HEK293 (cell line): Measurements from ENCODE around the gene PLEKHA7.
"Not testable (repeated sequence)": the region's sequence is repeated elsewhere in the genome, so short reads cannot be mapped to it uniquely, and the experiment has no call there.

ENCODE experiments used
- CTCF ChIA-PET: fragments of 350-600 bp; formaldehyde crosslinking; extraction: SDS; loops from one replicate; lab custom pipeline; 2021; ENCODE audit warnings: antibody characterized with exemption; lab: Yijun Ruan, JAX
- POLR2A ChIA-PET: fragments of 300-600 bp; formaldehyde crosslinking; extraction: SDS; loops from one replicate; lab custom pipeline; 2020; ENCODE audit warnings: antibody characterized with exemption, inconsistent platforms; lab: Yijun Ruan, JAX
- H3K27ac ChIP-seq: fragments of 200-500 bp; sonication (Bioruptor generic); 2 replicates; pipeline ENCODE4 v1.5.1; 2014; ENCODE audit warnings: low read depth, low read length, control low read depth, inconsistent platforms; ENCODE audit errors: extremely low read depth
- H3K36me3 ChIP-seq, 2 experiments: fragments of 200-500 bp in 1 of 2; sonication (Bioruptor generic) in 1 of 2; 1 replicate in 1 of 2; 2 replicates in 1 of 2; pipeline ENCODE4 v1.5.1; 2014 to 2017; ENCODE audit warnings: inconsistent platforms in 2 of 2, low read length in 2 of 2; ENCODE audit not compliant: control insufficient read depth in 2 of 2, insufficient read depth in 1 of 2
- H3K4me1 ChIP-seq: fragments of 200-500 bp; sonication (Bioruptor generic); 2 replicates; pipeline ENCODE4 v1.5.1; 2014; ENCODE audit warnings: mild to moderate bottlenecking, low read length, inconsistent platforms; ENCODE audit not compliant: control insufficient read depth, insufficient read depth
- H3K4me3 ChIP-seq: 2 replicates; pipeline ENCODE4 v1.5.1; 2011; ENCODE audit warnings: low read depth, mild to moderate bottlenecking, control low read depth, low read length, moderate library complexity
- H3K9me3 ChIP-seq: fragments of 200-500 bp; sonication (Bioruptor generic); 2 replicates; pipeline ENCODE4 v1.5.1; 2014; ENCODE audit warnings: low read depth, low read length, inconsistent platforms; ENCODE audit not compliant: control insufficient read depth, insufficient read depth
- GFI1B ChIP-seq: fragments of 450-650 bp; formaldehyde crosslinking; IDR thresholded peaks from 2 replicates; pipeline ENCODE4 v1.5.1; 2016; ENCODE audit warnings: missing biosample characterization, missing genetic modification characterization
- KLF9 ChIP-seq: fragments of 450-650 bp; formaldehyde crosslinking; IDR thresholded peaks from 2 replicates; pipeline ENCODE4 v1.5.1; 2016; ENCODE audit warnings: missing biosample characterization, missing genetic modification characterization, low read depth
- PBX3 ChIP-seq: sonication (generic); formaldehyde crosslinking; IDR thresholded peaks from 2 replicates; pipeline ENCODE4 v1.8.1; 2022; ENCODE audit warnings: mild to moderate bottlenecking, moderate library complexity, missing genetic modification reagents
- REPIN1 ChIP-seq: fragments of 450-650 bp; formaldehyde crosslinking; IDR thresholded peaks from 2 replicates; pipeline ENCODE4 v1.5.1; 2017; ENCODE audit warnings: missing biosample characterization, missing genetic modification characterization, low read depth
- SP3 ChIP-seq: fragments of 450-650 bp; formaldehyde crosslinking; IDR thresholded peaks from 2 replicates; pipeline ENCODE4 v1.5.1; 2016; ENCODE audit warnings: missing biosample characterization, missing genetic modification characterization
- SP7 ChIP-seq: fragments of 450-650 bp; formaldehyde crosslinking; IDR thresholded peaks from 2 replicates; pipeline ENCODE4 v1.5.1; 2016; ENCODE audit warnings: missing biosample characterization, missing genetic modification characterization
- TRIM28 ChIP-seq: IDR thresholded peaks from 2 replicates; pipeline ENCODE4 v1.6.1; 2011; ENCODE audit warnings: low read length, control low read depth, borderline replicate concordance
- ZBTB20 ChIP-seq: fragments of 450-650 bp; formaldehyde crosslinking; IDR thresholded peaks from 2 replicates; pipeline ENCODE4 v1.5.1; 2016; ENCODE audit warnings: missing biosample characterization, missing genetic modification characterization
- ZBTB26 ChIP-seq: fragments of 450-650 bp; formaldehyde crosslinking; optimal IDR thresholded peaks from 2 replicates; pipeline ENCODE3; 2016; ENCODE audit warnings: missing biosample characterization, mild to moderate bottlenecking, missing genetic modification characterization
- ZBTB8A ChIP-seq: fragments of 450-650 bp; formaldehyde crosslinking; IDR thresholded peaks from 2 replicates; pipeline ENCODE4 v1.5.1; 2016; ENCODE audit warnings: missing biosample characterization, missing genetic modification characterization
- ZFP41 ChIP-seq: fragments of 450-650 bp; formaldehyde crosslinking; IDR thresholded peaks from 2 replicates; pipeline ENCODE4 v1.5.1; 2016; ENCODE audit warnings: missing biosample characterization, missing genetic modification characterization, borderline replicate concordance
- ZIC2 ChIP-seq: fragments of 450-650 bp; formaldehyde crosslinking; IDR thresholded peaks from 2 replicates; pipeline ENCODE4 v1.5.1; 2016; ENCODE audit warnings: missing biosample characterization, missing genetic modification characterization
- ZNF146 ChIP-seq: fragments of 450-650 bp; formaldehyde crosslinking; IDR thresholded peaks from 2 replicates; pipeline ENCODE4 v1.5.1; 2016; ENCODE audit warnings: missing biosample characterization, missing genetic modification characterization
- ZNF223 ChIP-seq: fragments of 450-650 bp; formaldehyde crosslinking; IDR thresholded peaks from 2 replicates; pipeline ENCODE4 v1.5.1; 2016; ENCODE audit warnings: missing biosample characterization, missing genetic modification characterization
- ZNF266 ChIP-seq: fragments of 450-650 bp; formaldehyde crosslinking; IDR thresholded peaks from 2 replicates; pipeline ENCODE4 v1.5.1; 2016; ENCODE audit warnings: missing biosample characterization, missing genetic modification characterization, low read depth
- ZNF423 ChIP-seq: fragments of 450-650 bp; formaldehyde crosslinking; IDR thresholded peaks from 2 replicates; pipeline ENCODE4 v1.5.1; 2016; ENCODE audit warnings: missing biosample characterization, missing genetic modification characterization
- ZNF544 ChIP-seq: fragments of 450-650 bp; formaldehyde crosslinking; IDR thresholded peaks from 2 replicates; pipeline ENCODE4 v1.5.0; 2017; ENCODE audit warnings: missing biosample characterization, missing genetic modification characterization
- ZNF548 ChIP-seq: fragments of 450-650 bp; formaldehyde crosslinking; IDR thresholded peaks from 2 replicates; pipeline ENCODE4 v1.5.1; 2016; ENCODE audit warnings: missing biosample characterization, missing genetic modification characterization
- ZNF585B ChIP-seq: fragments of 450-650 bp; formaldehyde crosslinking; IDR thresholded peaks from 2 replicates; pipeline ENCODE4 v1.5.1; 2016; ENCODE audit warnings: missing biosample characterization, missing genetic modification characterization
- ZNF658 ChIP-seq: fragments of 450-650 bp; formaldehyde crosslinking; IDR thresholded peaks from 2 replicates; pipeline ENCODE4; 2016; ENCODE audit warnings: missing biosample characterization, missing genetic modification characterization
- ZNF677 ChIP-seq: fragments of 450-650 bp; IDR thresholded peaks from 2 replicates; pipeline ENCODE4 v1.5.0; 2018; ENCODE audit warnings: missing biosample characterization, mild to moderate bottlenecking, missing genetic modification characterization, moderate library complexity
- ZNF76 ChIP-seq: fragments of 450-650 bp; formaldehyde crosslinking; IDR thresholded peaks from 2 replicates; pipeline ENCODE4; 2016; ENCODE audit warnings: low read depth, missing biosample characterization, missing genetic modification characterization, borderline replicate concordance
- ZNF768 ChIP-seq: fragments of 450-650 bp; formaldehyde crosslinking; IDR thresholded peaks from 2 replicates; pipeline ENCODE4 v1.5.1; 2018; ENCODE audit warnings: missing biosample characterization, mild to moderate bottlenecking, missing genetic modification characterization
- ZSCAN30 ChIP-seq: fragments of 450-650 bp; IDR thresholded peaks from 2 replicates; pipeline ENCODE4 v1.5.1; 2018; ENCODE audit warnings: missing biosample characterization, mild to moderate bottlenecking, missing genetic modification characterization, moderate library complexity

PLEKHA7 gene

GRCh38 chr11:17046690-17047089 is 32.5 kb upstream of the PLEKHA7 start:
- H3K4me3 ChIP-seq, result no peak overlapping the region
- no peaks in the 10 kb centered on the region for H3K4me1 ChIP-seq
- no peaks in the 10 kb centered on the region for H3K36me3 ChIP-seq
- CTCF ChIA-PET, result interaction anchor here (1.4 kb wide), 1 partner anchor 15 kb away, joined by 4 read pairs; no protein-coding TSS in a partner anchor
- POLR2A ChIA-PET, result no interaction called here
- no peaks in the 10 kb centered on the region for H3K9me3 ChIP-seq
- no peak for TF ChIP-seq ZIC2 (tag by site-specific recombination)
- no peak for TF ChIP-seq ZBTB26 (tag by site-specific recombination)
- TF ChIP-seq SP3, result no peak
- no peak for TF ChIP-seq ZBTB20
- TF ChIP-seq SP7 (tag by site-specific recombination), result no peak
- no peak for TF ChIP-seq ZNF768 (tag by site-specific recombination)
- TF ChIP-seq PBX3, result no peak
- no peak for TF ChIP-seq ZSCAN30 (tag by site-specific recombination)
- no peak for TF ChIP-seq ZFP41
- TF ChIP-seq ZNF146 (tag by site-specific recombination), result no peak
- H3K27ac ChIP-seq, result no peak overlapping the region

GRCh38 chr11:17036666-17037658 is 22.7 kb upstream of the PLEKHA7 start:
- Histone ChIP-seq H3K27ac (no peak overlapping the region), H3K36me3 (no peaks in the 10 kb centered on the region), H3K4me1 (no peaks in the 10 kb centered on the region), H3K9me3 (no peaks in the 10 kb centered on the region), H3K4me3 (no peak overlapping the region)
- POLR2A ChIA-PET, result no interaction called here
- CTCF ChIA-PET, result interaction anchor here (0.6 to 0.8 kb wide), 2 partner anchors 18 to 491 kb away, joined by 3 to 4 read pairs; no protein-coding TSS in a partner anchor
- no peak for TF ChIP-seq TRIM28
- TF ChIP-seq ZNF548 (tag by site-specific recombination), result no peak
- TF ChIP-seq ZNF76 (tag by site-specific recombination), result no peak
- no peak for TF ChIP-seq ZBTB8A (tag by site-specific recombination)
- no peak for TF ChIP-seq ZNF658
- TF ChIP-seq GFI1B, result no peak
- TF ChIP-seq ZNF585B, result no peak
- TF ChIP-seq ZNF423 (tag by site-specific recombination), result no peak
- no peak for TF ChIP-seq ZNF223 (tag by site-specific recombination)
- no peak for TF ChIP-seq KLF9 (tag by site-specific recombination)
- no peak for TF ChIP-seq REPIN1
- TF ChIP-seq ZFP41, result no peak
- no peak for TF ChIP-seq ZNF266 (tag by site-specific recombination)
- no peak for TF ChIP-seq ZNF544 (tag by site-specific recombination)
- no peak for TF ChIP-seq ZNF677 (tag by site-specific recombination)

GRCh38 chr11:17034027-17034426 is 19.8 kb upstream of the PLEKHA7 start:
- H3K4me3 ChIP-seq, H3K36me3 ChIP-seq, H3K4me1 ChIP-seq, H3K9me3 ChIP-seq, POLR2A ChIA-PET, CTCF ChIA-PET, H3K27ac ChIP-seq: not testable (repeated sequence)
